H9 (cell line): ENCODE results near the gene TLDC2. TPM values are rescaled to one million over a fixed set of nuclear protein-coding genes. Genes with fewer than 3 reads are reported as not detected.
A peak's percentile ranks its signal among the peaks of the same experiment; 100 is the strongest.

ENCODE experiments used
- DNase-seq: peaks from one replicate; pipeline ENCODE4 v3.0.0-alpha.2; 2017
- H2AFZ ChIP-seq: one replicate; pipeline ENCODE4 v1.6.1; 2013; ENCODE audit warnings: mild to moderate bottlenecking, low read length, control low read depth, moderate library complexity
- H2AK5ac ChIP-seq: 2 replicates; pipeline ENCODE4 v1.6.1; 2013; ENCODE audit warnings: low read length, control low read depth, mixed read lengths; ENCODE audit not compliant: insufficient read length
- H2BK120ac ChIP-seq: one replicate; pipeline ENCODE4 v1.6.1; 2013; ENCODE audit warnings: low read depth, mild to moderate bottlenecking, low read length, control low read depth, inconsistent platforms; ENCODE audit not compliant: poor library complexity, severe bottlenecking
- H2BK12ac ChIP-seq: 2 replicates; pipeline ENCODE4 v1.6.1; 2013; ENCODE audit warnings: low read length, control low read depth, mixed read lengths, low read depth; ENCODE audit not compliant: insufficient read length
- H2BK15ac ChIP-seq: 2 replicates; pipeline ENCODE4 v1.6.1; 2013; ENCODE audit warnings: low read depth, low read length, control low read depth
- H2BK20ac ChIP-seq: one replicate; pipeline ENCODE4 v1.6.1; 2013; ENCODE audit warnings: low read depth, mild to moderate bottlenecking, low read length, control low read depth, inconsistent platforms; ENCODE audit not compliant: poor library complexity, severe bottlenecking
- H2BK5ac ChIP-seq: 2 replicates; pipeline ENCODE4 v1.6.1; 2013; ENCODE audit warnings: low read length, control low read depth, mixed read lengths; ENCODE audit not compliant: insufficient read length
- H3K14ac ChIP-seq: 2 replicates; pipeline ENCODE4 v1.6.1; 2013; ENCODE audit warnings: low read length, control low read depth; ENCODE audit not compliant: insufficient read depth
- H3K18ac ChIP-seq: 2 replicates; pipeline ENCODE4 v1.6.1; 2013; ENCODE audit warnings: low read depth, mild to moderate bottlenecking, mixed read lengths, low read length, control low read depth; ENCODE audit not compliant: insufficient read length
- H3K23ac ChIP-seq: 2 replicates; pipeline ENCODE4 v1.6.1; 2013; ENCODE audit warnings: low read length, control low read depth, mixed read lengths, low read depth; ENCODE audit not compliant: insufficient read length
- H3K23me2 ChIP-seq: 2 replicates; pipeline ENCODE4 v1.6.1; 2013; ENCODE audit warnings: low read depth, mild to moderate bottlenecking, mixed read lengths, low read length, control low read depth; ENCODE audit not compliant: insufficient read length, poor library complexity, severe bottlenecking
- H3K27ac ChIP-seq: 2 replicates; pipeline ENCODE4 v1.5.1; 2013; ENCODE audit warnings: low read length, control low read depth, mixed read lengths, low read depth; ENCODE audit not compliant: insufficient read length
- H3K27me3 ChIP-seq: 2 replicates; pipeline ENCODE4 v1.6.1; 2013; ENCODE audit warnings: low read length, control low read depth, inconsistent platforms; ENCODE audit not compliant: insufficient read depth
- H3K4ac ChIP-seq: 2 replicates; pipeline ENCODE4 v1.6.1; 2013; ENCODE audit warnings: low read depth, mild to moderate bottlenecking, control low read depth, inconsistent platforms, low read length, moderate library complexity
- H3K4me1 ChIP-seq: 2 replicates; pipeline ENCODE4 v1.6.1; 2013; ENCODE audit warnings: low read length, control low read depth, inconsistent platforms; ENCODE audit not compliant: insufficient read depth
- H3K4me2 ChIP-seq: 2 replicates; pipeline ENCODE4 v1.6.1; 2013; ENCODE audit warnings: low read length, control low read depth, mixed read lengths; ENCODE audit not compliant: insufficient read length, insufficient read depth
- H3K56ac ChIP-seq: 2 replicates; pipeline ENCODE4 v1.6.1; 2013; ENCODE audit warnings: low read depth, mild to moderate bottlenecking, mixed read lengths, low read length, control low read depth; ENCODE audit not compliant: insufficient read length
- H3K79me1 ChIP-seq: 2 replicates; pipeline ENCODE4 v1.6.1; 2013; ENCODE audit warnings: low read depth, mild to moderate bottlenecking, moderate library complexity, low read length, control low read depth, inconsistent platforms; ENCODE audit not compliant: insufficient read depth, poor library complexity, severe bottlenecking
- H3K79me2 ChIP-seq: 2 replicates; pipeline ENCODE4 v1.6.1; 2013; ENCODE audit warnings: low read length, control low read depth, inconsistent platforms; ENCODE audit not compliant: insufficient read depth
- H3K9ac ChIP-seq: 2 replicates; pipeline ENCODE4 v1.6.1; 2013; ENCODE audit warnings: low read length, control low read depth, mixed read lengths; ENCODE audit not compliant: insufficient read length; ENCODE audit errors: extremely low read depth
- H3K9me3 ChIP-seq: one replicate; pipeline ENCODE4 v1.6.1; 2013; ENCODE audit warnings: low read depth, low read length, inconsistent platforms; ENCODE audit not compliant: control insufficient read depth
- H3T11ph ChIP-seq: one replicate; pipeline ENCODE4 v1.6.1; 2013; ENCODE audit warnings: mild to moderate bottlenecking, low read length, control low read depth, inconsistent platforms
- H4K20me1 ChIP-seq: one replicate; pipeline ENCODE4 v1.6.1; 2013; ENCODE audit not compliant: control insufficient read depth, insufficient read length, insufficient read depth
- H4K5ac ChIP-seq: 2 replicates; pipeline ENCODE4 v1.6.1; 2013; ENCODE audit warnings: low read depth, mild to moderate bottlenecking, mixed read lengths, low read length, control low read depth; ENCODE audit not compliant: insufficient read length
- H4K8ac ChIP-seq: replicated peaks from 2 replicates; pipeline ENCODE4 v1.6.1; 2013; ENCODE audit warnings: low read length, control low read depth, mixed read lengths, low read depth; ENCODE audit not compliant: insufficient read length
- H4K91ac ChIP-seq: 2 replicates; pipeline ENCODE4 v1.6.1; 2013; ENCODE audit warnings: low read depth, mild to moderate bottlenecking, moderate library complexity, mixed read lengths, low read length, control low read depth; ENCODE audit not compliant: insufficient read length
- H3K27ac Mint-ChIP-seq, 3 experiments: 2 replicates in 2 of 3; 3 replicates in 1 of 3; pipeline ENCODE4 v1.8.0; 2020 to 2021; ENCODE audit warnings: mixed read lengths in 3 of 3, mild to moderate bottlenecking in 1 of 3, moderate library complexity in 1 of 3
- H3K27me3 Mint-ChIP-seq: 2 replicates; pipeline ENCODE4 v1.8.0; 2021; ENCODE audit warnings: low read depth, mild to moderate bottlenecking, moderate library complexity, mixed read lengths
- H3K36me3 Mint-ChIP-seq, 3 experiments: 2 replicates in 2 of 3; 3 replicates in 1 of 3; pipeline ENCODE4 v1.8.0; 2020 to 2021; ENCODE audit warnings: low read depth in 3 of 3, mixed read lengths in 3 of 3; ENCODE audit not compliant: insufficient read depth in 1 of 3
- H3K4me1 Mint-ChIP-seq, 2 experiments: 2 replicates each; pipeline ENCODE4 v1.8.0; 2020; ENCODE audit warnings: mixed read lengths in 2 of 2
- H3K4me3 Mint-ChIP-seq, 2 experiments: 2 replicates in 1 of 2; 3 replicates in 1 of 2; pipeline ENCODE4 v1.8.0; 2020 to 2021; ENCODE audit warnings: mild to moderate bottlenecking in 2 of 2, mixed read lengths in 2 of 2, moderate library complexity in 1 of 2
- H3K9me3 Mint-ChIP-seq, 2 experiments: 2 replicates in 1 of 2; 3 replicates in 1 of 2; pipeline ENCODE4 v1.8.0; 2020; ENCODE audit warnings: mild to moderate bottlenecking in 2 of 2, mixed read lengths in 2 of 2, moderate library complexity in 1 of 2
- WGBS: extraction: QIAGEN DNeasy Blood & Tissue Kit; methylation state at CpG from one replicate; pipeline ENCODE4 v1.1.7; 2013; ENCODE audit warnings: missing lambda C conversion rate, low lambda C conversion rate, mixed read lengths; ENCODE audit not compliant: insufficient read length; ENCODE audit errors: extremely low coverage; 5-methylcytosine and 5-hydroxymethylcytosine counted together
- total RNA-seq: library from RNA; stranded (reverse); gene quantifications from 2 replicates; pipeline ENCODE4 v1.2.1, GENCODE V29; 2021
- TF ChIP-seq, protein P1 (sequence below): fragments of 200-600 bp; sonication (generic); conservative IDR thresholded peaks from 3 replicates; pipeline ENCODE4 v1.8.0; 2021; ENCODE audit warnings: antibody characterized with exemption, mild to moderate bottlenecking

Gene TLDC2
- total RNA-seq, 1 experiment from 2014 or later: 0.11 TPM

DNA sequence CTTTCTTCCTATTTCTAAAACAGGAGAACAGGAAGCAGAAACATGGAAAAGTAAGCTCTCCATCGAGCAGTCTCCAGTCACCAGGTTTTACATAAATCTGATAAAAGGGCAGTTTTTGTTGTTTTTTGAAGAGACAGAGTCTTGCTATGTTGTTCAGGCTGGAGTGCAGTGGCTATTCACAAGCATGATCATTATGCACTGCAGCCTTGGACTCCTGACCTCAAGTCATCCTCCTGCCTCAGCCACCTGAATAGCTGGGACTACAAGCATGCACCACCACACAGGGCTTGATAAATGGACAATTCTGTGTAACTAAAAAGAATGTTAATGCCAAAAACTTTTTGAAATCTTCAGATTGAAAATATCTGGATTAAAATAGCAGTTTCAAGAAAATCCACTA, 51.8 kb downstream of the TLDC2 start:
- Histone ChIP-seq H3K23ac (no peak overlapping the region), H4K91ac (no peak overlapping the region), H4K5ac (no peak overlapping the region), H3K4ac (no peak overlapping the region), H3T11ph (no peak overlapping the region), H3K27me3 (no peaks in the 10 kb centered on the region; the same call in 1 of the 2 replicates), H3K23me2 (no peaks in the 10 kb centered on the region), H2BK20ac (no peak overlapping the region), H3K14ac (no peak overlapping the region), H4K8ac (no peak overlapping the region), H4K20me1 (no peaks in the 10 kb centered on the region), H3K79me2 (no peaks in the 10 kb centered on the region; the same call in 1 of the 2 replicates), H3K9ac (no peak overlapping the region), H3K18ac (no peak overlapping the region), H2BK12ac (no peak overlapping the region), H3K56ac (no peak overlapping the region), H2BK120ac (no peak overlapping the region), H3K4me1 (no peaks in the 10 kb centered on the region), H3K27ac (no peak overlapping the region), H2AK5ac (no peak overlapping the region), H2AFZ (no peak overlapping the region), H2BK15ac (no peak overlapping the region), H3K9me3 (no peaks in the 10 kb centered on the region), H3K4me2 (no peak overlapping the region), H3K79me1 (no peaks in the 10 kb centered on the region), H2BK5ac (no peak overlapping the region)
- Mint-ChIP-seq H3K4me1 (peaks cover 6 to 11% of the 10 kb centered on the region in 2 experiments; a peak in 3 of 4 replicates), H3K9me3 (no peaks in the 10 kb centered on the region), H3K27ac (no peak overlapping the region), H3K4me3 (no peak overlapping the region), H3K27me3 (no peaks in the 10 kb centered on the region), H3K36me3 (peaks cover 8 to 69% (median 61%) of the 10 kb centered on the region in 3 experiments; a peak in 5 of 7 replicates)
- WGBS: no CpG with 5 or more reads among the region's 1 CpG
- TF ChIP-seq, protein P1, sequence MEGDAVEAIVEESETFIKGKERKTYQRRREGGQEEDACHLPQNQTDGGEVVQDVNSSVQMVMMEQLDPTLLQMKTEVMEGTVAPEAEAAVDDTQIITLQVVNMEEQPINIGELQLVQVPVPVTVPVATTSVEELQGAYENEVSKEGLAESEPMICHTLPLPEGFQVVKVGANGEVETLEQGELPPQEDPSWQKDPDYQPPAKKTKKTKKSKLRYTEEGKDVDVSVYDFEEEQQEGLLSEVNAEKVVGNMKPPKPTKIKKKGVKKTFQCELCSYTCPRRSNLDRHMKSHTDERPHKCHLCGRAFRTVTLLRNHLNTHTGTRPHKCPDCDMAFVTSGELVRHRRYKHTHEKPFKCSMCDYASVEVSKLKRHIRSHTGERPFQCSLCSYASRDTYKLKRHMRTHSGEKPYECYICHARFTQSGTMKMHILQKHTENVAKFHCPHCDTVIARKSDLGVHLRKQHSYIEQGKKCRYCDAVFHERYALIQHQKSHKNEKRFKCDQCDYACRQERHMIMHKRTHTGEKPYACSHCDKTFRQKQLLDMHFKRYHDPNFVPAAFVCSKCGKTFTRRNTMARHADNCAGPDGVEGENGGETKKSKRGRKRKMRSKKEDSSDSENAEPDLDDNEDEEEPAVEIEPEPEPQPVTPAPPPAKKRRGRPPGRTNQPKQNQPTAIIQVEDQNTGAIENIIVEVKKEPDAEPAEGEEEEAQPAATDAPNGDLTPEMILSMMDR: 0 out of 3 replicates have a peak, but pooled peaks have one; percentile 9
- DNase-seq: no peak
